Omental fat pad (tissue), 4 donors: Measurements from ENCODE around the gene WDR45B. TPM values are rescaled to one million over a fixed set of nuclear protein-coding genes. Genes with fewer than 3 reads are reported as not detected.

Experiments
- ATAC-seq: fragments of 150-250 bp; one replicate; pipeline ENCODE4 v1.9.1; 2016; ENCODE audit warnings: mild to moderate bottlenecking, moderate library complexity; ENCODE audit not compliant: low FRiP score
- DNase-seq: peaks from one replicate; pipeline ENCODE4 v3.0.0-alpha.2; 2019; ENCODE audit warnings: low spot score
- CTCF ChIP-seq, 3 donors: fragments of 450-650 bp; IDR thresholded peaks; one replicate each; pipeline ENCODE4 v1.5.1; 2016 to 2017; ENCODE audit warnings: antibody characterized with exemption in 3 of 3, mild to moderate bottlenecking in 3 of 3, moderate library complexity in 2 of 3
- total RNA-seq, 4 donors: library from RNA; depleted of rRNA; stranded (reverse); fragments of >200 nt; gene quantifications; one replicate each; pipeline ENCODE4 v1.1.0, GENCODE V29; 2016

Gene WDR45B
- total RNA-seq, result 100 to 1,000 TPM in 1 of 4 donors, 10 to 100 TPM in 3; 63.0 to 139 (median 86.0) TPM

GRCh38 chr17:82648165-82648668, at the start of gene WDR45B:
Gene WDR45B (minus strand): TSS chr17:82648444. CDS start chr17:82648340, 104 bp downstream.
- peak; percentile 80 for ATAC-seq
- peak; percentile 50 for DNase-seq
- no peak for TF ChIP-seq CTCF (IDR thresholded peaks at IDR 0.05)

GRCh38 chr17:82697808-82698064, 49.5 kb upstream of the WDR45B start:
- no peak for DNase-seq
- no peak for TF ChIP-seq CTCF (IDR thresholded peaks at IDR 0.05)
- no peak for ATAC-seq

GRCh38 chr17:82696916-82697807, 48.9 kb upstream of the WDR45B start:
- no peak for TF ChIP-seq CTCF (IDR thresholded peaks at IDR 0.05)
- ATAC-seq (no peak), DNase-seq (no peak)

GRCh38 chr17:82696259-82696658, 48.0 kb upstream of the WDR45B start:
- no peak for ATAC-seq
- DNase-seq, result no peak
- no peak for TF ChIP-seq CTCF (IDR thresholded peaks at IDR 0.05)

GRCh38 chr17:82694647-82695046, 46.4 kb upstream of the WDR45B start:
- ATAC-seq (no peak), DNase-seq (no peak)
- TF ChIP-seq CTCF (IDR thresholded peaks at IDR 0.05), result no peak

- ATAC-seq (no peak), DNase-seq (no peak)
Observed at GRCh38 chr17:82693168-82693867, 45.1 kb upstream of the WDR45B start.

More at GRCh38 chr17:82693168-82693867, 45.1 kb upstream of the WDR45B start:
- no peak for TF ChIP-seq CTCF (IDR thresholded peaks at IDR 0.05)
